Vagina (tissue), 2 donors: Measurements from ENCODE around the gene ZFHX3.

ENCODE experiments used
- POLR2A ChIP-seq, 2 donors: fragments of 450-650 bp; IDR thresholded peaks; one replicate each; pipeline ENCODE4 v1.6.1; 2017; ENCODE audit warnings: antibody characterized with exemption in 2 of 2, mild to moderate bottlenecking in 2 of 2, moderate library complexity in 2 of 2
- POLR2AphosphoS5 ChIP-seq, 2 donors: sonication (generic); formaldehyde crosslinking; IDR thresholded peaks; one replicate each; pipeline ENCODE4 v1.9.0; 2017; ENCODE audit warnings: antibody characterized with exemption in 2 of 2, mild to moderate bottlenecking in 2 of 2, low read depth in 1 of 2; ENCODE audit not compliant: insufficient read depth in 1 of 2

GRCh38 chr16:72833969-72834368 is 214.0 kb downstream of the ZFHX3 start:
- TF ChIP-seq POLR2AphosphoS5 (IDR thresholded peaks at IDR 0.05; ENCODE audit: insufficient read depth in 1 of 2, low read depth in 1 of 2): no peak
- TF ChIP-seq POLR2A (IDR thresholded peaks at IDR 0.05): no peak
